Left lung (tissue), 10 donors: ENCODE data around the gene PABPC3. TPM values are rescaled to one million over a fixed set of nuclear protein-coding genes. Genes with fewer than 3 reads are reported as not detected.

Experiments
- ATAC-seq: fragments of 200-7000 bp; cut with Tn5 transposase; one replicate; pipeline ENCODE4 v1.9.1; 2020; ENCODE audit warnings: moderate library complexity
- DNase-seq, 4 donors: peaks; one replicate each; pipeline ENCODE4 v3.0.0-alpha.2; 2013 to 2020
- H3K27ac ChIP-seq, 2 donors: fragments of 200-600 bp; sonication (generic) in 1 of 2; one replicate each; pipeline versions ENCODE4 v1.5.0 to v1.8.0; 2020 to 2021
- H3K27me3 ChIP-seq, 2 donors: fragments of 200-600 bp; sonication (generic) in 1 of 2; one replicate each; pipeline versions ENCODE4 v1.5.0 to v1.8.0; 2020 to 2021
- H3K36me3 ChIP-seq, 2 donors: fragments of 200-600 bp; sonication (generic) in 1 of 2; one replicate each; pipeline versions ENCODE4 v1.5.0 to v1.8.0; 2020 to 2021
- H3K4me1 ChIP-seq, 2 donors: fragments of 200-600 bp; one replicate each; pipeline ENCODE4 v1.8.0; 2021
- H3K4me3 ChIP-seq, 2 donors: fragments of 200-600 bp; sonication (generic) in 1 of 2; one replicate each; pipeline versions ENCODE4 v1.5.0 to v1.8.0; 2020 to 2021; ENCODE audit warnings: mild to moderate bottlenecking in 1 of 2
- H3K9me3 ChIP-seq, 2 donors: fragments of 200-600 bp; sonication (generic) in 1 of 2; one replicate each; pipeline versions ENCODE4 v1.5.0 to v1.8.0; 2020 to 2021
- intact Hi-C, 2 donors: fragments of 100-400 bp; cut with DNase I; formaldehyde crosslinking; loops; one replicate each; pipeline versions ENCODE4 v1.11.2 to v1.14.2; 2022
- polyA plus RNA-seq, 6 donors: library from polyadenylated mRNA; unstranded; fragments of 120-200 nt; gene quantifications; one replicate each; pipeline ENCODE4 v1.2.1, GENCODE V29; 2013; ENCODE audit not compliant: insufficient read length in 6 of 6
- total RNA-seq, 2 donors: library from RNA; stranded (reverse); fragmentation: NEBNext Ultra II Directional; extraction: Animal tissue kit (Norgen Biotek cat#: 25700); gene quantifications; one replicate each; pipeline ENCODE4 v1.2.1, GENCODE V29; 2021
- TF ChIP-seq, protein P1 (sequence below), 2 donors: fragments of 200-600 bp; sonication (generic) in 1 of 2; IDR thresholded peaks; one replicate each; pipeline versions ENCODE4 v1.5.0 to v1.8.0; 2021; ENCODE audit warnings: antibody characterized with exemption in 2 of 2
- donor health status: DM: no; HTN: yes; CAD: no.
- donor health status: DM: no; HTN: no; CAD: no.

PABPC3 gene
- total and polyA plus RNA-seq, 8 donors = 0.13 to 2.0 (median 1.2) TPM

DNA sequence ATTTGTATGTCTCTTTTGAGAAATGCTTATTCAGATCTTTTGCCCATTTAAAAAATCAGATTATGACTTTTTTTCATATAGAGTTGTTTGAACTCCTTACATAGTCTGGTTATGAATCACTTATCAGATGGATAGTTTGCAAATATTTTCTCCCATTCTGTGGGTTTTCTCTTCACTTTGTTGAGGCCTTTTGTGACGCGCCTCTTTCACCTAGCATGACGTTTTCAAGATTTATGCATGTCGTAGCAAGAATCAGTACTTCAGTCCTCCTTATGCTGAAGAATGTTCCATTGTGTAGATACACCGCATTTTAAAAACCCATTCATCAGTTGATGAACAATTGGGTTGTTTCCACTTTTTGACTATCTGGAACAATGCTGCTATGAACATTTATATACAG is 13.4 kb downstream of the PABPC3 start:
- H3K27me3 ChIP-seq = peaks cover 0 to 17% of the 10 kb centered on the region in 2 donors
- no peaks in the 10 kb centered on the region for H3K4me1 ChIP-seq
- ATAC-seq (no peak), DNase-seq (no peak)
- H3K9me3 ChIP-seq = no peaks in the 10 kb centered on the region
- H3K4me3 ChIP-seq = no peak overlapping the region
- no peak overlapping the region for H3K27ac ChIP-seq
- intact Hi-C loops = no loop called here
- TF ChIP-seq, protein P1, sequence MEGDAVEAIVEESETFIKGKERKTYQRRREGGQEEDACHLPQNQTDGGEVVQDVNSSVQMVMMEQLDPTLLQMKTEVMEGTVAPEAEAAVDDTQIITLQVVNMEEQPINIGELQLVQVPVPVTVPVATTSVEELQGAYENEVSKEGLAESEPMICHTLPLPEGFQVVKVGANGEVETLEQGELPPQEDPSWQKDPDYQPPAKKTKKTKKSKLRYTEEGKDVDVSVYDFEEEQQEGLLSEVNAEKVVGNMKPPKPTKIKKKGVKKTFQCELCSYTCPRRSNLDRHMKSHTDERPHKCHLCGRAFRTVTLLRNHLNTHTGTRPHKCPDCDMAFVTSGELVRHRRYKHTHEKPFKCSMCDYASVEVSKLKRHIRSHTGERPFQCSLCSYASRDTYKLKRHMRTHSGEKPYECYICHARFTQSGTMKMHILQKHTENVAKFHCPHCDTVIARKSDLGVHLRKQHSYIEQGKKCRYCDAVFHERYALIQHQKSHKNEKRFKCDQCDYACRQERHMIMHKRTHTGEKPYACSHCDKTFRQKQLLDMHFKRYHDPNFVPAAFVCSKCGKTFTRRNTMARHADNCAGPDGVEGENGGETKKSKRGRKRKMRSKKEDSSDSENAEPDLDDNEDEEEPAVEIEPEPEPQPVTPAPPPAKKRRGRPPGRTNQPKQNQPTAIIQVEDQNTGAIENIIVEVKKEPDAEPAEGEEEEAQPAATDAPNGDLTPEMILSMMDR (IDR thresholded peaks at IDR 0.05) = no peak
- no peaks in the 10 kb centered on the region for H3K36me3 ChIP-seq

DNA sequence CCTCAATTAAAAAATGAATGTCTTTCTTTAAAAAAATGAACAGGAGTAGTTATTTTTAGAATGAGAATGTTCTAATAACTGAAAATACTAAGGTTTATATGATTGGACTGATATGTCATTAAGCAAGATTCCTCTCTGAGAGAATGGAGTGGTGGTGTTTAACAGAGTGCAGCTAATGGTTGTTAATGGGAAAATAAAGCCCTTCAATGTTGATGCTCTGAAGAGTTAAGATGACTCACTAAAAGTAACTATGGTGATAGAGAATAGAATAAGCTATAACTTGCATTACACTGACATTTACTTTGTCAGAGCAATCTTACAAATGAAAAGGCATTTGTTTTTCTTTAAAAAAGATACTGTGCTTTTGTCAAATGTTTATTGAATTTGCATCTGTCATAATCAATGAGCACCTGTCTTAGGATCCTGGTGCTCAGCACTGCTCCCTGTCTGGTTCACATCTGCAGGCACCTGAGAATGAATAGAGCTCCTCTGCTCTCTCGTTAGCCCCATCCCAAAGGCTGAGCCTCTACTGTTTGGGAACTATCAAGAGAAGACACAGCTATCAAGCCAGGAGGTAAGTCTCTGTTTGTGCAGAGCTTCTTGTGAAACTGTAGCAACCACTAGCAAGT is 15.1 kb downstream of the PABPC3 start:
- Histone ChIP-seq H3K27ac (no peak overlapping the region), H3K4me3 (no peak overlapping the region), H3K9me3 (no peaks in the 10 kb centered on the region), H3K36me3 (no peaks in the 10 kb centered on the region), H3K27me3 (peaks cover 0 to 23% of the 10 kb centered on the region in 2 donors), H3K4me1 (no peaks in the 10 kb centered on the region)
- ATAC-seq (no peak), DNase-seq (no peak)
- intact Hi-C loops = no loop called here
- TF ChIP-seq, protein P1 (IDR thresholded peaks at IDR 0.05) = no peak

DNA sequence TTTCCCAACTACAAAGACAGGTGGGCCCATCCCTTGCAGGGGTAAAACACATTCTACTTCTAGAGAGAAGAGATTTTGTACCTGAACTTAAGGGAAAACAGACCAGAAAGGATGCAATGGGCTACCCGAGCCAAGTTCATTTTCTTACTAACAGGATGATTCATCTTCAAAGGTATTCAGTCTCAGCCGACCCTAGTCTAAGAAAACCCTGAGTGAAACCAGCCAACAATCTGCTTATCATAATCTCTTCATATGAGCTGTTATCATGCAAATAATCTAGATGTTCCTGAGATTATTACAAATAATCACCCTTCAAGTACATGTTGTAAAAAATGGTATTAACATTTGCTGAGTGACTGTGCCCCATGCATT is 15.6 kb downstream of the PABPC3 start:
- TF ChIP-seq, protein P1 (IDR thresholded peaks at IDR 0.05) = no peak
- intact Hi-C loops = no loop called here
- no peak overlapping the region for H3K4me3 ChIP-seq
- DNase-seq (no peak), ATAC-seq (no peak)
- no peaks in the 10 kb centered on the region for H3K4me1 ChIP-seq
- no peaks in the 10 kb centered on the region for H3K36me3 ChIP-seq
- H3K27ac ChIP-seq = no peak overlapping the region
- peaks cover 0 to 23% of the 10 kb centered on the region in 2 donors for H3K27me3 ChIP-seq
- no peaks in the 10 kb centered on the region for H3K9me3 ChIP-seq

DNA sequence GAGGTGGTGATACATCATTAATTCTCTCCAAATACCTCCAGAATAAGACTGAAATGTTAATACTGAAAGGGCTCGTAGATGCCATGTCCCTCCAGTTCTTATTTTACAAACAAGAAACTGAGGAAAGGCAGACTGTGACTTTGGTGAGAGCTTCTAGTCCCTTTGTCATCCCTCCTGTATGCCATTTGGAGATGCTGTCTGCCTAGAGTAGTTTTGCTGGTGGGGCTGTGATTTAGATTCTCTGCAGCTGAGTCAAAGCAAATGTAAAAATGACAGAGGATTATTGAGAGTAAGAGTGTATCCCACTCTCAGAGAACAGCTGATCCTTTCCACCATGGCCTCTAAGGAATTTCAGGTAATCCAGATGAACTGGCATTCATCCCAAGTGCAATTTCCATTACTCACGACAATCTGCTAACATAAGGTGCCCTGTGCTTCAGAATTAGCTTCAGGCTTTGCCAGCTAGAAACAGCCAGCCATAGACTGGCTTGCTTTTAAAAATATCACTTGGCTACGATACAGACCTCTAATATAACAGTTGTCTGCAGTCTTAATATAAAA is 16.8 kb downstream of the PABPC3 start:
- Histone ChIP-seq H3K4me3 (no peak overlapping the region), H3K27ac (no peak overlapping the region), H3K36me3 (no peaks in the 10 kb centered on the region), H3K9me3 (no peaks in the 10 kb centered on the region), H3K4me1 (no peaks in the 10 kb centered on the region), H3K27me3 (peaks cover 0 to 23% of the 10 kb centered on the region in 2 donors)
- TF ChIP-seq, protein P1 (IDR thresholded peaks at IDR 0.05) = no peak
- ATAC-seq = no peak
- no peak for DNase-seq
- intact Hi-C loops = no loop called here

DNA sequence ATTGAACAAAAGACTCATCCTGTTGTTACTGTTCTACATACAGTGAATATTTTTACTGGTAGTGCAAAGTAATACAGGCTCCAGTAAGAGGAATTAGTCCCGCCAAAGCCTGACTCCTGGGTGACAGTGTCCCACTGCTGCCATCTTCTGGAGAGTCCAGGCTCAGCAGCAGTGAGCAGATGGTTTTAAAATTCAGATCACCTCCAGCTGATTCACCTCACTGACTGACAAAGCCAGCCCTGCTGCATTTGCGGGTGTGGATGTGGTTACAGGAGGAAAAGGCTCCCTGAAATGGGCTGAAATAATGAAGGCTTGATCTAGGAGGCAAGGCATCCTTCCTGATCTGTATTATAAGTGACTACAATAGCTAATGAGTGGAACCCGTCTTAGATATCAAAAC is 18.3 kb downstream of the PABPC3 start:
- TF ChIP-seq, protein P1 (IDR thresholded peaks at IDR 0.05) = peak; percentile 69 to 71
- Histone ChIP-seq H3K36me3 (no peaks in the 10 kb centered on the region), H3K27me3 (peaks cover 0 to 27% of the 10 kb centered on the region in 2 donors), H3K9me3 (no peaks in the 10 kb centered on the region), H3K4me1 (no peaks in the 10 kb centered on the region), H3K4me3 (no peak overlapping the region), H3K27ac (no peak overlapping the region)
- ATAC-seq (peak; percentile 99), DNase-seq (peak in 3 of 4 donors; percentile 39 to 81 (median 63))
- intact Hi-C loops = no loop called here
